GM06990 (cell line): ENCODE data around the gene FBN1.

ENCODE experiments used
- DNase-seq: peaks from one replicate; pipeline ENCODE4 v3.0.0-alpha.2; 2011; ENCODE audit not compliant: insufficient read length; ENCODE audit errors: extremely low read depth
- H3K27me3 ChIP-seq: replicated peaks from 2 replicates; pipeline ENCODE4 v1.6.0; 2011; ENCODE audit warnings: low read length; ENCODE audit not compliant: control insufficient read depth, insufficient read depth
- H3K36me3 ChIP-seq: 2 replicates; pipeline ENCODE4 v1.5.1; 2011; ENCODE audit warnings: low read length; ENCODE audit not compliant: control insufficient read depth, insufficient read depth
- H3K4me3 ChIP-seq: replicated peaks from 2 replicates; pipeline ENCODE4 v1.5.1; 2011; ENCODE audit warnings: low read depth, mild to moderate bottlenecking, control low read depth, low read length
- CTCF ChIP-seq: IDR thresholded peaks from 2 replicates; pipeline ENCODE4 v1.5.1; 2011; ENCODE audit warnings: low read length, control low read depth, mild to moderate bottlenecking, inconsistent platforms; ENCODE audit not compliant: insufficient read depth, poor library complexity, severe bottlenecking

FBN1 gene

GRCh38 chr15:48681353-48681752 lies 35.8 kb upstream of the FBN1 start:
- TF ChIP-seq CTCF = no peak
- DNase-seq = no peak
- Histone ChIP-seq H3K36me3 (no peaks in the 10 kb centered on the region), H3K4me3 (no peak overlapping the region), H3K27me3 (no peaks in the 10 kb centered on the region)

- no peak for TF ChIP-seq CTCF
- H3K27me3 ChIP-seq = no peaks in the 10 kb centered on the region
- no peaks in the 10 kb centered on the region for H3K36me3 ChIP-seq
- no peak overlapping the region for H3K4me3 ChIP-seq
- no peak for DNase-seq
These were observed 35.3 kb upstream of the FBN1 start for GRCh38 chr15:48680841-48681240.

GRCh38 chr15:48679952-48680351 lies 34.4 kb upstream of the FBN1 start:
- no peaks in the 10 kb centered on the region for H3K36me3 ChIP-seq
- DNase-seq = no peak

GRCh38 chr15:48678851-48679250 lies 33.3 kb upstream of the FBN1 start:
- no peak overlapping the region for H3K4me3 ChIP-seq
- TF ChIP-seq CTCF = no peak
- no peak for DNase-seq
- H3K27me3 ChIP-seq = no peaks in the 10 kb centered on the region
- H3K36me3 ChIP-seq = no peaks in the 10 kb centered on the region

More at GRCh38 chr15:48679952-48680351, 34.4 kb upstream of the FBN1 start:
- TF ChIP-seq CTCF = no peak
- no peaks in the 10 kb centered on the region for H3K27me3 ChIP-seq
- H3K4me3 ChIP-seq = no peak overlapping the region

- no peak for TF ChIP-seq CTCF
- Histone ChIP-seq H3K36me3 (no peaks in the 10 kb centered on the region), H3K27me3 (no peaks in the 10 kb centered on the region), H3K4me3 (no peak overlapping the region)
- DNase-seq = no peak
These were observed 32.3 kb upstream of the FBN1 start for GRCh38 chr15:48677821-48678220.

GRCh38 chr15:48675436-48675835 lies 29.9 kb upstream of the FBN1 start:
- H3K27me3 ChIP-seq = no peaks in the 10 kb centered on the region
- DNase-seq = no peak
- TF ChIP-seq CTCF = no peak
- H3K36me3 ChIP-seq = no peaks in the 10 kb centered on the region
- no peak overlapping the region for H3K4me3 ChIP-seq
